ENCODE data around the gene WBP1L. TPM values are rescaled to one million over a fixed set of nuclear protein-coding genes. Genes with fewer than 3 reads are reported as not detected.

The WBP1L gene
- total RNA-seq, 1 donor from 2014 or later, result 22.4 TPM

DNA sequence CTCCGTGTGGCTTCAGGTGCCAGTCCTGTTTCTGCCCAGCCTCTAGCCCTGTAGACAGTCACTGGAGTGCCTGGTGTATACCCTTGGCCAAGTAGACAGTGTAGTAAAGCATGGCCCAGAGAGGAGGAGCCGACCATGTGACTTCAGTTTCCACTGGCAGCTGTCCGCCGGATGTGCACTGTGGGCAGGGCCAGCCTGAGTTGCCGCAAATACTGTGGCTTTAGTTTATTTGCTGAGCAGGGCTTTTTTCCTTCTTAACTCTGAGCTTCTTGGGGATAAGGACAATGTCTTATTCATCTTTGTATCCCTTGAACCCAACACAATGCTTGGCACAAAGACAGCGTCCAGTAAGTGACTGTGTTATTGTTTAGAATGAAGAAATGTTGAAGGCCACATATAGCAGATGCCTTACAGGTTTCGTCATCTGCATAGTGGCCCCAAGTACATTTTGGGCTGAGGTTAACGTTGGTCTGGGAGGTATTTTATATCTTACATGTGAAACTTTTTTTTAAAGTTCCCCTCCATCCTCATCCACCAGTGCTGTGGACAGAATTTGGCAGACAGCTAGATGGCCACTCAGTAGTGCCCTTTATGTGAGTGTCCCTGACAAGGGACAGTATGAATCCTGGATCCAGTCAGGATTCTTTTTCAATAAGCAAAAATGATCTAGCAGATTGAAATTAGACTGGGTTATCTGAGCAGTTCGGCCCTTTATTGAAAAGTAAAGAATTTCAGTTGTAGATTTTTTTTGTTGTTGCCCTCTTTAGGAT is 52.8 kb downstream of the WBP1L start:
- intact Hi-C loops (cut with micrococcal nuclease), result loop anchor here (10.0 kb wide), 1 partner anchor 52 kb away; the partner anchor contains the start of gene WBP1L

DNA sequence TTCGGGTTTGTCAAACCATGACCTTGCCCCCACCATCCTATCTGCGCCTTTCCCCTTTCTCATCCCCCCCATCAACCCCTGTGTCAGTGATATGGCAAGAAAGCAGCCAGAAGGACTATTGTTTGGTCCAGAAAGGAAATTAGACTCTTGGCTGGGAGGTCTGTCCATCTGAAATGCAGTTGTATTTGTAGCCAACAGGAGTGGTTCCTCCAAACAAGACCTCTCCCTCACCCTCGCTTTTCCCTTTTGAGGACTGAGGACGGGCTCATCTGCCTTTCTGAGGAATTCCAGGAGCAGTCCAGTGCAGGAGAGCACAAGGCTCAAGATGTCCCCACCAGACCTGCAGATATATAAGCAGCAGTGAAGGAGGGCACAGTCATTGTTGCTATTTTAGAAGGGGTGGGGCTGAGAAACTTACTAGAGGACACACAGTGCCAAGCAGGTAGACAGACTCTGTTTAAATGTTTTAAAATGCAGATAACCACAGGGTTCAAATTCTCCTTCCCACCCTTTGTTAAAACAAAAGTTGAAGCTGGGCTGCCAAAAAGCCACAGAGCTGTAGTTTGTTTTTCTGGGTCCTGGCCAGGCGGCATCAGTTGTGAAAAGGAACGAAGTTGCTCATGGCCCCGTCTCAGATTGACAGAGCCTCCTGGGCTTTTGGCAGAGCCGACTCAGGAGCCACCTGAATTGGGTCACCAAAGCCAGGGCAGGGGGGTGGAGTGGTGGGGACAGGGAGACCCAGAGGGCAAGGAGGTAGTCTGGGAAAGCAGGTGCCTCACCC is 56.1 kb downstream of the WBP1L start:
- intact Hi-C loops (cut with micrococcal nuclease), result loop anchor here (10.0 kb wide), 1 partner anchor 55 kb away; the partner anchor contains the start of gene WBP1L
- no peak for DNase-seq
- no peak for ATAC-seq

More for the DNA sequence above, 52.8 kb downstream of the WBP1L start:
- DNase-seq (peak; percentile 92), ATAC-seq (peak; percentile 95)

DNA sequence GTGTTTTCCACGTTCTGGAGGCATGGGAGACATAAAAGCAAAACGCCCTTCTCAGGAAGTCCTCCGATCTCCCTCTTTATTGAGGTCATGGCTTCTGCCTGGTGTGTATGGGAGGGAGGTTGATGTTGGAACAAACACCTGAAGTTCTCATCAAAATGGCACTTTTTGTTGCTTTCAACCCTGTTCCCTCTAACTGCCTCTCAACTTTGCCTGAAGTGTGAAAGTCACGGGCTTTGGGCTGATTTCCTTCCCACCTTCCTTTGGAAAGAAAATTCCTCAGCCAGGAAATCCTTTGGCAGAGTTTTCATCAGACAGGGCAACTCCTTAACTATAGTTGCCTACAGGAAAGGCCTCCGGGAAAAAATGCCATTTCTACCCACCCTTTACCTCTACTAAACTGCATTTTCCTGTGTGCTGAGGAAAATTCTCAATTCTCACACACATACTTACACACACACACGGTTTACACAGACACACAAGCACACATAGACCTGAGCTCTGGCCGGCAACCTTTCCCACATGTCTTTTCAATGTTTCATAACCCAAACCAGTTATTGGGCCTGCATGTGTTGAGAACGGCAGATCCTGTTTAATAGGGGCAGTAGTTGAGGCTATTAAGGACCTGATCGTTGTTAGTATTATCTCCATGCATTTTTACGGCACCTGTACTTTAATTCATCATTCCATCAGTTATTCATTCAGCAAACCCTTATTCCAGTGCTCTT is 57.0 kb downstream of the WBP1L start:
- no peak for DNase-seq
- intact Hi-C loops (cut with micrococcal nuclease), result no loop called here
- ATAC-seq, result no peak

DNA sequence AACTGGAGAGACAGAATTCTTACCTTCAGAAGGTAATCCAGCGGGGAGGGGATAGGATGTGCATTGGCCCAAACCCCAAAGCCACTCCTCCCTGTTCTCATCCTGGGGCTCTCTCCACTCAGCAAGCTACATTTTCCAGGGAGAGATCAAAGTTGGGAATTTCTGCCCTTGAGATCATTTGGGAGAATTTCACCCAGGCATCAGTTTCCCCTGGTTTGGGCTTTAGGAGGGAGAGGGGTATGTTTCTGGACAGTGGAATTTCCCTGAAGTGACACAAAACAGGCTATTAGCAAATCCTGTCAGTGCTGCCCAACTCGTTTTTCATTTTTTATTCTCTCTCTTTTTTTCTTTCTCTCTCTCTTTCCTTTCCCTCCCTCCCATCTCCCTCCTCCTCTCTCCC is 57.7 kb downstream of the WBP1L start:
- intact Hi-C loops (cut with micrococcal nuclease), result no loop called here
- ATAC-seq (no peak), DNase-seq (no peak)

DNA sequence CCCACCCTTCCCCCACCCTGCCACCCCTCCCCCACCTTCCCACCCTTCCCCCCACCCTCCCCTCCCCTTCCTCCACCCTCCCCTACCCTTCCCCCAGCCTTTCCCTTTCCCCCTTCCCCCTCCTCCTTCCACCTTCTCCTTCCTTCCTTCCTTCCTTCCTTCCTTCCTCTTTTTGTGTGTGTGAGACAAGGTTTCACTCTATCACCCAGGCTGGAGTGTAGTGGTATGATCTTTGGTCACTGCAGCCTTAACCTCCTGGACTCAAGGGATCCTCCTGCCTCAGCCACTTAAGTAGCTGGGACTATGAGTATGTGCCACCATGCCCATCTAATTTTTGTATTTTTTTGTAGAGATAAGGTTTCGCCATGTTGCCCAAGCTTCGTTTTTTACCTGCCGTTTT is 58.2 kb downstream of the WBP1L start:
- no peak for DNase-seq
- intact Hi-C loops (cut with micrococcal nuclease), result no loop called here
- no peak for ATAC-seq

DNA sequence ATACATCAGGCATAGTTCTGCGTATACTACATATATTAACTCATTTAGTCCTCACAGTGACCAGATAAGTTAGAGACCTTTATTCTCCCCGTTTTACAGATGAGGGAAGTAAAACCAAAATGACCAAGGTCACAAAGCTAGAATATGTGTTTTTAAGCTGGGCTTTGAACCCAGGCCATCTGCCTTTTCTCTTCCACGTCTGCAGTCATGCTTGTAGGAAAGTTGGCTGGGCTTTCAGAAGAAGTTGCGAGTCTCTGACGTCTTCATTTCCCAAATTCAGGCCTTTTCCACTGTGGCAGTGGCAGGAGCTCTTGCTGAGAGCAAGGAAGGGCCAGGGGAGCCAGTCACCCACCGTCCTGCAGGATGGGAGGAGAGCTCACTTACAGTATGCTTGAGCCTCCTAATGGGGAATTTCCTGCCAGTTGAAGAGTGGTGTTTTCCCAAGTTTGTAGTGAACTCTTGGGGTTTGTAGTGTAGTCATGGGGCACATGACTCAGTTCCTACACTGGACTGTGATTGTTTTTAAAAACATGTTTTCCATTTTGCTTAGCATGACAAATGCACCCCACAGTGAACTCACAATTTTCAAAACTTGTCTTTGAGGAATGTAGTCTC is 59.3 kb downstream of the WBP1L start:
- intact Hi-C loops (cut with micrococcal nuclease), result no loop called here
- DNase-seq (no peak), ATAC-seq (peak; percentile 45)

DNA sequence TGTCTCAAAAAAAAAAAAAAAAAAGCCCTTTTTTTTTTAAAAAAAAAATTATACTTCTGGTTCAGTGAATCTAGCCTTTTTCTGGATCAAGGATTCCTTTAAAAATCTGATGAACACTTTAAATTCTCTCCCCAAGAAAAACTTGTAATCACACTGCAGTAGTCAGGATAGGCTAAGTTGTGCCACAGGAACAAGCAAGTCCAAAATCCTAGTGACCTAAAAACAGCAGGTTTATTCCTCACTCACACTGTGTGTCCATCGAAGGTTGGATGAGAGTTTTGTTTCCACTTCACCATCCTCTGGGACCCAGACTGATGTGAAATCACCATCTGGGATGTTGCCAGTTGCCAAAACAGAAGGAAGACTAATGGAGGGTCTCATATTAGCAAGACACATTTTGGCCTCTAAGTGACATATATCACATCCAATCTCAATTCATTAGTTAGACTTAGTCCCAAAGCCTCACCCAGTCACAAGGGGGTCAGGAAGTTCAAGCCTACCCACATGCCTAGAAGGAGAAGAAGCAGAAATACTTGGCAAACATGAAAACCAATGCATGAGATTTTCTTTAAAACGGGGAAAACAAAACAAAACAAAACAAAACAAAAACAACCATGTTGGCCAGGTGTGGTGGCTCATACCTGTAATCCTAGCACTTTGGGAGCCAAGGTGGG is 60.8 kb downstream of the WBP1L start:
- intact Hi-C loops (cut with micrococcal nuclease), result no loop called here
- no peak for ATAC-seq
- DNase-seq, result no peak

DNA sequence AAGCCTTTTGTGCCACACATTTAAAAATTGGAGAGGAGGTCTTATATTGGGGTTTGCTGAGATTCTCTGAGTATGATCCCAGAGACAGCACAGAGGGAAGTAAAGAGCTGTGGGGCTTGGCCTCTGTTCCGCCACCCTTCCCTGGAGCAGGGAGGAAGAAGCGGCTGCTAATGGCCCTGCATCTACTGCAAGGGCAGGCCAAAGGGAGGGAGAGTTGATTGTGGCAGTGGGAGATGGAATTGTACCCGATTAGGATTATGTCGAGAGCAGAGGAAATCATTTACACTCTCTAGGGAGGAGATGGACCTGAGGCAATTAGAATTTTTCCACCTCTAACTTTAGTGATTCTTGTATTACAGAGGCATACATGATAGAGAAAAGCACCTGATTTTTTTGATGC is 64.6 kb downstream of the WBP1L start:
- intact Hi-C loops (cut with micrococcal nuclease), result no loop called here
- DNase-seq (no peak), ATAC-seq (no peak)

DNA sequence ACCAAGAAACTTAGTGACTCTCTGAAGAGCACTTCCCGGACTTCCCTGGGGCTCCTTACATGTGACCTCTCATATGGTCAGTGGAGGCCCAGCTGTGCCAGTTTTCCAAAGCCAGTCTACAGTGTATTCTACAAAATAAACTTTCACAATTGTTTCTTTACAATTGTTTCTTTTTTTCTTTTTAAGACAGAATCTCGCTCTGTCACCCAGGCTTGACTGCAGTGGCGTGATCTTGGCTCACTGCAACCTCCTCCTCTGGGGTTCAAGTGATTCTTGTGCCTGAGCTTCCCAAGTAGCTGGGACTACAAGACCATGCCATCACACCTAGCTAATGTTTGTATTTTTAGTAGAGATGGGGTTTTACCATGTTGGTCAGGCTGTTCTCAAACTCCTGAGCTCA is 67.6 kb downstream of the WBP1L start:
- DNase-seq, result no peak
- ATAC-seq, result no peak
- intact Hi-C loops (cut with micrococcal nuclease), result no loop called here

DNA sequence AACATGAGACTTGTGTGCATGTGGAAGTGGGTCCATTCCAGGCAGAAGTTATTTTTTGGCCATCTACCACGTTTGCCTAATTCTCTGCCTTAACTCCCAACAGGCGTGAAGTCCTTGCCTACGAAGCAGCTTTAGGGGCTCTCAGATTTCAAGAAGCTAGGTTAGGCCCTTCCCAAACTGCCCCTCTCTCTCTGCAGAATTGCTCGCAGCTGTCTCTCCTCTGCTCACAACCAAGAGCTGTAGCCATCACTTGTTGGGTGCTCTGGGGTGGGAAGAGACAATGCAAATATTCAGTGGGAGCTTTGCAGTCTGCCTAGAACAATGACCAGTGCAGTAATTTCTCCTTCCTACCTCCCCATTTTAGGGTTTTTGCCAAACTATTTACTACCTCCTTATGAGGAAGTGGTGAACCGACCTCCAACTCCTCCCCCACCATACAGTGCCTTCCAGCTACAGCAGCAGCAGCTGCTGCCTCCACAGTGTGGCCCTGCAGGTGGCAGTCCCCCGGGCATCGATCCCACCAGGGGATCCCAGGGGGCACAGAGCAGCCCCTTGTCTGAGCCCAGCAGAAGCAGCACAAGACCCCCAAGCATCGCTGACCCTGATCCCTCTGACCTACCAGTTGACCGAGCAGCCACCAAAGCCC is 68.6 kb downstream of the WBP1L start:
- intact Hi-C loops (cut with micrococcal nuclease), result no loop called here
- no peak for ATAC-seq
- no peak for DNase-seq

DNA sequence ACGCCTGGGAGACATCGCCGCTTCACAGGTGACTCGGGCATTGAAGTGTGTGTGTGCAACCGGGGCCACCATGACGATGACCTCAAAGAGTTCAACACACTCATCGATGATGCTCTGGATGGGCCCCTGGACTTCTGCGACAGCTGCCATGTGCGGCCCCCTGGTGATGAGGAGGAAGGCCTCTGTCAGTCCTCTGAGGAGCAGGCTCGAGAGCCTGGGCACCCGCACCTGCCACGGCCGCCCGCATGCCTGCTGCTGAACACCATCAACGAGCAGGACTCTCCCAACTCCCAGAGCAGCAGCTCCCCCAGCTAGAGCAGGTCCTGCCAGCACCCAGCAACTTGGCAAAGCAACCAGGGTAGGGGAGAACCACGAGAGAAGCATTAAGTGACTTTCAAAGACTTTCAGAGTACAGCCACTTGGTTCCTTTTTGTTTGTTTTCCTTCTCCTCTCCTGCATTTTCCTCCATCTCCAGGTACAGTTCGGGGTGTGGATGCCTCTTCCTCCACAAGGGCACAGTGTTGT is 69.3 kb downstream of the WBP1L start:
- intact Hi-C loops (cut with micrococcal nuclease), result no loop called here
- DNase-seq, result no peak
- no peak for ATAC-seq

DNA sequence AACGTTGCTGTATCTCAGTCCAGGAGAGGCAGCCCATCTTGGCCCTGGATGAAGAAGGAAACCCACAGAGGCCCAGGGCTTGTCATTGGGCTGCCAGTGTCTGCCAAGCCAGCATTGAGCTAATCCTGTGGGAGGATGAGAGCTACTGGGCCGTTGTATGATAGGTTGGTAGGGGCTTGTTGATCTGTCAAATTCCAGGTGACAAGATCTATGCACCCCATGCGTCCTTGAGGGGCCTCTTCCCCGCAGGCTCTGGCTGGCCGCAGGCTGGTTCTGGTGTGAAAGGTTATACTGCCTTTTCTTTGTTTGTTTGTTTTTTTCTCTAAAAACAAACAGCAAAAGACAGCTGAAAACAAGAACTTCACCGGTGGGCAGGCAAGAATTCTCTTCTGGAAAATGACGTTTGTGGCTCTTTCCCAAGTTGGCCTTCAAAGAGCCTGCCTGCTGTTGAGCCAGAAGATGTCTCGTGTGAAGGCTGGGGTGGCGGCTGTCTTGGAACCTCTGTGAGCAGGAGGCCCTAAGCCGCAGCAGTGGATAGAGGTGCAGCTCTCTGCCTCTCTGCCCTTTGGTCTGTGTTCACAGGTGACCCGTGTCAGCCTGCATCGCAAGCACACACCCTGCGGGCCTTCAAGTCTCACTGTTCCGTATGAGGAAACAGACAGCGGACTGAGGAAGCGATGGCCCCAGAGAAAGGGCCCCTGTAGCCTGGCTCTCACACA is 70.1 kb downstream of the WBP1L start:
- DNase-seq (peak; percentile 46), ATAC-seq (peak; percentile 6)
- intact Hi-C loops (cut with micrococcal nuclease), result no loop called here

DNA sequence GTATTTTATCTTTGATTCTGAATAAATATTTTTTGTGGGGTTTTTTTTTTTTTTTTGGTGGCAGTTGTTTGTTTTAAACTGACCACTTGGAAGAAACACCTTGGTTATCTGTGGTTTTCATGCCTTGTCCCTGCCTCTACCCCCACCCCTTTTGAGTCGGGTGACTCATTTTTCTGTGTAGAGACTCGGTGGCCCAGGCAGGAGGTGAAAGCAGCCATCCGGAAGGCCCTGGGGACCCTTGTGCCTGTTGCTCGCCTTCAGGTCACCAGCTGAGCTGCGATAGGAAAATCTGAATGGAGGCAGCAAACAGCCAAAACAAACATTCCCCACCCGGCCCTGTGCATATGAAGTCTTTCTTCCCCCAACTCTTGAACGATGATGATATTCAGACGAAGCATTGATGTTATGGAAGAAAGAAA is 70.7 kb downstream of the WBP1L start:
- peak; percentile 76 for DNase-seq
- peak; percentile 56 for ATAC-seq
- intact Hi-C loops (cut with micrococcal nuclease), result no loop called here

DNA sequence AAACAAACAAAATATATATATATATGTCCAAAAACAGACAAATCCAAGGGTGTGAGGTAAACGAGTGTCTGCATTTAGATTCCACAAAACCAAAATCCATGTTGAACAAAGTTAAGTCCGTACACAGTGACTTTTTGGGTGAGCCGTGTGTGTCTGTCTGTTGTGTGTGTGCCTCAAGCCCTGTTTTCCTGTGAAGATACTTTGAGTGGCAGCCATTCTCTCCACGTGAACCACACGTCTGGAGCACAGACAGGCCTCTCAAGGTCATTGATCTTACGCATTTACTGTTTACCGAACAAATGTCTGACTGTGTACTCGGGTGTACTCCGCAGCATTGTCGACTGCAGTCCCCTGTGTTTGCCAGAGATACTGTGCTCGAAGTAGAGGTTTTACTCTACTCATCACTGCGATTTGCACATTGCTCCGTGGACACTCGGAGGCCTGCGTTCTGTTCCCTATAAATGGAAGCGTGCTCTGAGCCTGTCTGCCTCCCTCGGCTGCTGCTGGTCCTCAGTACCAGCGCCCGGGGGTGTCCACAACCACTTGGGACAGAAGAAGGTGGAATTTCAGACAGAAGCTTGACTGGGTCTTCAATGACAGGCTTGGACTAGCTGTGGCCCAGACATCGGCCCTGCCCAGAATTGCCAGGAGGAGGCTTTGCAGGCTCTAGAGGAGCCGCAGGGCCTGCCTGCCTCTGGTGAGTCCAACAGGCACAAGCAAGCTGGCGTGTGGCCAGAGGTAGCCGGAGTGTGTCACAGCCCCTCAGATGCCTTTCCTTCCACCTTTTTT is 71.3 kb downstream of the WBP1L start:
- ATAC-seq (peak; percentile 57), DNase-seq (peak; percentile 90)
- intact Hi-C loops (cut with micrococcal nuclease), result no loop called here

DNA sequence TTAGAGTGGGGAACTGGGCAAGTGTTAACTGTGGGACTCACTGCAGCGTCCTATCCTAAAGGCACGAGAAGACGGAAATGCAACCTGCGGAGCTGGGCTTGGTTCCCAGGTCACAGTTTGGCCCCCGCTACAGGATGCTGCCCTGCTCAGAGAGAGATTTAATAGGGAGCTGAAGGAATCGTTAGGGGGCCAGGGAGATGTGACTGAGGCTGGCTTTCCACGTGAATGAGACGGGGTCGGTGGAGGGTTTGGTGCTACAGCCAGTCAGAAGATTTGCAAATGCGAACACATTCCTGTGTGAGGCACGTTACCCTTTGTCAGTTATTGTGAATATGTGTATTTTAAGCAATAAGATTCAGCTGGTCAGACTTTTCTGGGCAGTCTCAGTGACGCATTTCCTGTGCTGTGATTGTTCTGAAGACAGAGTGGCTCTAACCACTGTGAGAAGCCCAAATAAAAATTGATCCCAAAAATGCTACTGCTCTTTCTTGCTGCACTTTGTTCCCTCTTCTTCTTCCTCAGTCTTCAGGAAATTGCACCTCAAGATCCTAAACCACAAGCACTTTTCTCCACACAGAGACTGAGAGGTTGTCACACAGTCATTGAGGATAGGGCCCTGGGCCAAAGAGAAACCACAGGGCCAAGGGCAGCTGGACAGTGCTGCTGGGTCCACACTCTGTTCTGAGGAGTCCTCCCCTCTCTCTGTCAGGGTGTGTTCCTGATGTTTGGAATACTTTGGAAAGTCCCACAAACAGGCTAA is 72.2 kb downstream of the WBP1L start:
- intact Hi-C loops (cut with micrococcal nuclease), result no loop called here
- ATAC-seq, result peak; percentile 69

DNA sequence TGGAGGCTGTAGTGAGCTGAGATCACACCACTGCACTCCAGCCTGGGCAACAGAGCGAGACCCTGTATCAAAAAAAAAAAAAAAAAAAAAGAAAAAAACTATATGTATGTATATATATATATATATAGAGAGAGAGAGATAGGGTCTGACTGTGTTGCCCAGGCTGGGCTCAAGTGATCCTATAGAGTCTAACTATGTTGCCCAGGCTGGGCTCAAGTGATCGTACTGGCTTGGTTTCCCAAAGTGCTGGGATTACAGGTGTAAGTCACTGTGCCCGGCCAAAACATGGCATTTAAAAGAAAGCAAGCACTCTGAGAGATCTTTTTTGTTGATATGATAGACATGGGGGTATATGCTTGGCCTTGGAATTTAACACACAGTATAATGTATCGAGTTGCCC is 73.4 kb downstream of the WBP1L start:
- intact Hi-C loops (cut with micrococcal nuclease), result no loop called here
- DNase-seq, result no peak
- no peak for ATAC-seq

More for the DNA sequence above, 72.2 kb downstream of the WBP1L start:
- peak; percentile 48 for DNase-seq

Data from left ventricle myocardium superior (tissue), 1 donor.